GM12878 (cell line): ENCODE data around the gene ATP1A3. TPM values are rescaled to one million over a fixed set of nuclear protein-coding genes. Genes with fewer than 3 reads are reported as not detected.

Experiments
- ASH2L ChIP-seq: fragments of 300-600, 200-600 bp; sonication (generic); IDR thresholded peaks from 2 replicates; pipeline ENCODE4 v1.6.1; 2017; ENCODE audit warnings: low read depth, mild to moderate bottlenecking, borderline replicate concordance
- ATF7 ChIP-seq: fragments of 450-650 bp; IDR thresholded peaks from 2 replicates; pipeline ENCODE4 v1.6.1; 2016; ENCODE audit warnings: low read depth, mild to moderate bottlenecking
- BHLHE40 ChIP-seq, 2 experiments: fragments of 450-650 bp in 1 of 2; IDR thresholded peaks; 2 replicates each; pipeline ENCODE4 v1.6.1; 2011 to 2017; ENCODE audit warnings: low read depth in 2 of 2, borderline replicate concordance in 1 of 2, improper control_type of control experiment in 1 of 2, low read length in 1 of 2, mild to moderate bottlenecking in 1 of 2
- CBFB ChIP-seq: IDR thresholded peaks from 2 replicates; pipeline ENCODE4 v1.6.1; 2016; ENCODE audit warnings: antibody characterized with exemption, low read depth
- CBX5 ChIP-seq: sonication (generic); IDR thresholded peaks from 2 replicates; pipeline ENCODE4 v1.6.1; 2016; ENCODE audit warnings: low read depth, moderate library complexity, mild to moderate bottlenecking, inconsistent platforms
- CEBPB ChIP-seq, 2 experiments: fragments of 150-350 bp in 1 of 2; IDR thresholded peaks; 2 replicates each; pipeline ENCODE4 v1.6.1; 2012 to 2014; ENCODE audit warnings: low read depth in 2 of 2, low read length in 2 of 2, borderline replicate concordance in 1 of 2, inconsistent platforms in 1 of 2
- CHD2 ChIP-seq: IDR thresholded peaks from 2 replicates; pipeline ENCODE4 v1.6.1; 2011; ENCODE audit warnings: low read depth, low read length, improper control_type of control experiment, borderline replicate concordance
- CHD4 ChIP-seq: fragments of 200-600 bp; sonication (generic); IDR thresholded peaks from 2 replicates; pipeline ENCODE4 v1.6.1; 2016; ENCODE audit warnings: mild to moderate bottlenecking
- EGR1 ChIP-seq, 2 experiments: IDR thresholded peaks; 1 replicate in 1 of 2; 2 replicates in 1 of 2; pipeline ENCODE4 v1.6.1; 2011 to 2012; ENCODE audit warnings: low read depth in 2 of 2, low read length in 2 of 2, borderline replicate concordance in 1 of 2, mild to moderate bottlenecking in 1 of 2, moderate library complexity in 1 of 2
- GATAD2B ChIP-seq: fragments of 450-650 bp; conservative IDR thresholded peaks from 2 replicates; pipeline ENCODE4 v1.6.1; 2017; ENCODE audit warnings: low read depth, mild to moderate bottlenecking, moderate library complexity
- MYB ChIP-seq: fragments of 150-350 bp; IDR thresholded peaks from 2 replicates; pipeline ENCODE4 v1.6.1; 2014; ENCODE audit warnings: mild to moderate bottlenecking, low read depth, low read length, borderline replicate concordance
- NBN ChIP-seq: fragments of 450-650 bp; IDR thresholded peaks from 2 replicates; pipeline ENCODE4 v1.6.1; 2016
- NFYB ChIP-seq: IDR thresholded peaks from 2 replicates; pipeline ENCODE4 v1.6.1; 2011; ENCODE audit warnings: low read depth, mild to moderate bottlenecking, low read length, improper control_type of control experiment, moderate library complexity; ENCODE audit not compliant: insufficient read depth
- RAD21 ChIP-seq: IDR thresholded peaks from 2 replicates; pipeline ENCODE4 v1.6.1; 2011; ENCODE audit warnings: mild to moderate bottlenecking, low read depth, low read length, moderate library complexity; ENCODE audit not compliant: insufficient read depth
- REST ChIP-seq: IDR thresholded peaks from 2 replicates; pipeline ENCODE4 v1.6.1; 2012; ENCODE audit warnings: mild to moderate bottlenecking, low read depth, low read length
- SMAD1 ChIP-seq: fragments of 450-650 bp; IDR thresholded peaks from 2 replicates; pipeline ENCODE4 v1.6.1; 2018; ENCODE audit warnings: mild to moderate bottlenecking, low read depth; ENCODE audit not compliant: partially characterized antibody
- SRF ChIP-seq, 2 experiments: IDR thresholded peaks; 2 replicates each; pipeline ENCODE4 v1.6.1; 2011; ENCODE audit warnings: low read depth in 2 of 2, low read length in 2 of 2, mild to moderate bottlenecking in 1 of 2, moderate library complexity in 1 of 2
- TCF12 ChIP-seq: IDR thresholded peaks from 2 replicates; pipeline ENCODE4 v1.6.1; 2011; ENCODE audit warnings: low read depth, mild to moderate bottlenecking, low read length
- USF2 ChIP-seq: IDR thresholded peaks from 2 replicates; pipeline ENCODE4 v1.6.1; 2011; ENCODE audit warnings: low read depth, low read length, improper control_type of control experiment, borderline replicate concordance
- ZBED1 ChIP-seq: IDR thresholded peaks from 2 replicates; pipeline ENCODE4 v1.6.1; 2016; ENCODE audit warnings: borderline replicate concordance
- ZNF687 ChIP-seq: fragments of 450-650 bp; IDR thresholded peaks from 2 replicates; pipeline ENCODE4 v1.6.1; 2017; ENCODE audit warnings: mild to moderate bottlenecking, moderate library complexity
- polyA plus RNA-seq, 11 experiments: library from polyadenylated mRNA; depleted of rRNA in 4 of 11; unstranded in 6 of 11; stranded (reverse) in 5 of 11; fragments of >200 nt; fragmentation: Nextera tagmentation in 4 of 11; fragmentation: Illumina TruSeq in 1 of 11; extraction: Ambion mirVana in 4 of 11; extraction: Trizol in 1 of 11; gene quantifications; 1 replicate in 1 of 11; 2 replicates in 10 of 11; pipeline versions ENCODE4 v1.2.1 to v1.2.3, GENCODE V29; 2011 to 2016; ENCODE audit warnings: inconsistent platforms in 2 of 11, missing spikeins in 2 of 11, low read depth in 1 of 11
- total RNA-seq, 4 experiments: library from RNA; depleted of rRNA in 3 of 4; stranded (reverse); fragments of >200 nt in 3 of 4; fragmentation: Illumina TruSeq in 1 of 4; extraction: Trizol in 1 of 4; gene quantifications; 2 replicates each; pipeline versions ENCODE4 v1.2.1 to v1.2.3, GENCODE V29; 2013 to 2021

ATP1A3 gene
- total and polyA plus RNA-seq, 10 of the 15 experiments (the other 5 are each of a cell fraction or from before 2014, with no cell fraction given): 0.17 to 0.86 (median 0.32) TPM; not detected in 2

GRCh38 chr19:41959056-41960053 is 34.7 kb downstream of the ATP1A3 start, which contains the start of gene RABAC1 (continued):
- TF ChIP-seq REST: no peak
- peak in 1 of 2 experiments; percentile 51; a peak in 1 of 3 replicates for TF ChIP-seq EGR1 (IDR thresholded peaks at IDR 0.05; ENCODE audit: borderline replicate concordance in 1 of 2, low read depth in 2 of 2, low read length in 2 of 2)
- no peak for TF ChIP-seq NBN
- TF ChIP-seq RAD21: peak; percentile 14; the same call in 1 of the 2 replicates
- no peak for TF ChIP-seq SRF (IDR thresholded peaks at IDR 0.05; ENCODE audit: low read depth in 2 of 2, low read length in 2 of 2)
- no peak for TF ChIP-seq CHD4
- no peak for TF ChIP-seq ASH2L
- TF ChIP-seq ZNF687: no peak
- peak; percentile 31; the same call in 1 of the 2 replicates for TF ChIP-seq CHD2
- TF ChIP-seq CBFB: no peak
- 0 out of 2 replicates have a peak, but pooled peaks have one; percentile 63 for TF ChIP-seq TCF12
- TF ChIP-seq CEBPB (IDR thresholded peaks at IDR 0.05; ENCODE audit: borderline replicate concordance in 1 of 2, low read depth in 2 of 2, low read length in 2 of 2): no peak
- TF ChIP-seq ZBED1: no peak
- no peak for TF ChIP-seq CBX5
- TF ChIP-seq ATF7: no peak
- TF ChIP-seq MYB: no peak
- no peak for TF ChIP-seq SMAD1
- TF ChIP-seq USF2: no peak
- TF ChIP-seq BHLHE40 (IDR thresholded peaks at IDR 0.05; ENCODE audit: borderline replicate concordance in 1 of 2, low read depth in 2 of 2, low read length in 1 of 2): peak; percentile 62 to 89
- TF ChIP-seq NFYB: no peak
- TF ChIP-seq GATAD2B: 0 out of 2 replicates have a peak, but pooled peaks have one; percentile 47
